ENCODE results near the gene RSRC1. TPM values are rescaled to one million over a fixed set of nuclear protein-coding genes. Genes with fewer than 3 reads are reported as not detected.

RSRC1 gene
- total and polyA plus RNA-seq, 2 donors (not counting 1 experiment from before 2014, with no cell fraction given), result 4.5 to 54.6 TPM

GRCh38 chr3:158247288-158247687 is 137.4 kb downstream of the RSRC1 start:
- intact Hi-C loops (cut with micrococcal nuclease), result no loop called here
- Histone ChIP-seq H4K20me1 (ENCODE audit: control insufficient read depth, insufficient read depth, low read length, poor library complexity, severe bottlenecking) (no peaks in the 10 kb centered on the region), H3K4me2 (replicated peaks; ENCODE audit: low read depth, low read length, poor library complexity, severe bottlenecking) (no peak overlapping the region), H3K27ac (ENCODE audit: low read length in 2 of 2) (no peak overlapping the region), H3K9me3 (ENCODE audit: control extremely low read depth in 1 of 3, control insufficient read depth in 2 of 3, insufficient read depth in 1 of 3, low read length in 2 of 3) (peaks cover 1 to 7% (median 4%) of the 10 kb centered on the region in 3 donors), H3K36me3 (replicated peaks in 1 of 2; ENCODE audit: control extremely low read depth in 1 of 2, control insufficient read depth in 1 of 2, extremely low read depth in 1 of 2, insufficient read depth in 2 of 2, low read length in 1 of 2) (no peaks in the 10 kb centered on the region), H2AFZ (ENCODE audit: insufficient read depth, low read depth, low read length, poor library complexity, severe bottlenecking) (no peak overlapping the region), H3K27me3 (replicated peaks in 1 of 4; ENCODE audit: control extremely low read depth in 1 of 4, control insufficient read depth in 3 of 4, insufficient read depth in 4 of 4, low read length in 3 of 4) (no peaks in the 10 kb centered on the region), H3K79me2 (ENCODE audit: control insufficient read depth, insufficient read depth, low read length) (no peaks in the 10 kb centered on the region), H3K4me3 (ENCODE audit: control extremely low read depth in 1 of 5, extremely low read depth in 1 of 5, insufficient read depth in 1 of 5, low read depth in 2 of 5, low read length in 4 of 5) (no peak overlapping the region), H3K4me1 (ENCODE audit: control insufficient read depth in 2 of 2, insufficient read depth in 2 of 2, low read length in 2 of 2) (no peaks in the 10 kb centered on the region), H3K9ac (ENCODE audit: low read length) (no peak overlapping the region)
- H3K4me1 Mint-ChIP-seq, result peaks cover 20% of the 10 kb centered on the region
- ChIA-PET POLR2A (no interaction called here), CTCF (no interaction called here)
- no peak overlapping the region for H3K4me3 Mint-ChIP-seq
- TF ChIP-seq CTCF (IDR thresholded peaks at IDR 0.05) (no peak), EZH2 (IDR thresholded peaks at IDR 0.05; ENCODE audit: borderline replicate concordance, insufficient read depth, low read depth, low read length, poor library complexity, severe bottlenecking) (no peak)
- WGBS (ENCODE audit: insufficient coverage), result 90% methylated on average over 2 of the region's 3 CpGs
- H3K9me3 Mint-ChIP-seq (ENCODE audit: insufficient read depth), result peaks cover 11% of the 10 kb centered on the region
- ATAC-seq (ENCODE audit: low read depth) (no peak), DNase-seq (no peak)
- H3K27me3 Mint-ChIP-seq, result no peaks in the 10 kb centered on the region
- no peak overlapping the region for H3K27ac Mint-ChIP-seq

GRCh38 chr3:158248261-158248660 is 138.4 kb downstream of the RSRC1 start:
- Histone ChIP-seq H3K79me2 (ENCODE audit: control insufficient read depth, insufficient read depth, low read length) (no peaks in the 10 kb centered on the region), H3K4me1 (ENCODE audit: control insufficient read depth in 2 of 2, insufficient read depth in 2 of 2, low read length in 2 of 2) (no peaks in the 10 kb centered on the region), H3K4me3 (ENCODE audit: control extremely low read depth in 1 of 5, extremely low read depth in 1 of 5, insufficient read depth in 1 of 5, low read depth in 2 of 5, low read length in 4 of 5) (no peak overlapping the region), H3K4me2 (replicated peaks; ENCODE audit: low read depth, low read length, poor library complexity, severe bottlenecking) (no peak overlapping the region), H3K9me3 (ENCODE audit: control extremely low read depth in 1 of 3, control insufficient read depth in 2 of 3, insufficient read depth in 1 of 3, low read length in 2 of 3) (peaks cover 1 to 5% (median 5%) of the 10 kb centered on the region in 3 donors), H3K9ac (ENCODE audit: low read length) (no peak overlapping the region), H3K27ac (ENCODE audit: low read length in 2 of 2) (no peak overlapping the region), H3K27me3 (replicated peaks in 1 of 4; ENCODE audit: control extremely low read depth in 1 of 4, control insufficient read depth in 3 of 4, insufficient read depth in 4 of 4, low read length in 3 of 4) (no peaks in the 10 kb centered on the region), H4K20me1 (ENCODE audit: control insufficient read depth, insufficient read depth, low read length, poor library complexity, severe bottlenecking) (no peaks in the 10 kb centered on the region), H3K36me3 (replicated peaks in 1 of 2; ENCODE audit: control extremely low read depth in 1 of 2, control insufficient read depth in 1 of 2, extremely low read depth in 1 of 2, insufficient read depth in 2 of 2, low read length in 1 of 2) (peaks cover 0 to 1% of the 10 kb centered on the region in 2 experiments), H2AFZ (ENCODE audit: insufficient read depth, low read depth, low read length, poor library complexity, severe bottlenecking) (no peak overlapping the region)
- DNase-seq (no peak), ATAC-seq (ENCODE audit: low read depth) (no peak)
- intact Hi-C loops (cut with micrococcal nuclease), result no loop called here
- CTCF ChIA-PET, result no interaction called here
- H3K27ac Mint-ChIP-seq, result no peak overlapping the region
- peaks cover 20% of the 10 kb centered on the region for H3K4me1 Mint-ChIP-seq
- no peaks in the 10 kb centered on the region for H3K27me3 Mint-ChIP-seq
- TF ChIP-seq EZH2 (IDR thresholded peaks at IDR 0.05; ENCODE audit: borderline replicate concordance, insufficient read depth, low read depth, low read length, poor library complexity, severe bottlenecking) (no peak), CTCF (IDR thresholded peaks at IDR 0.05) (no peak)
- no peak overlapping the region for H3K4me3 Mint-ChIP-seq
- POLR2A ChIA-PET, result no interaction called here
- H3K9me3 Mint-ChIP-seq (ENCODE audit: insufficient read depth), result peaks cover 7% of the 10 kb centered on the region
